ENCODE measurements around the gene FGFRL1. TPM values are rescaled to one million over a fixed set of nuclear protein-coding genes. Genes with fewer than 3 reads are reported as not detected.

The FGFRL1 gene
- total RNA-seq, 1 donor from 2014 or later, result 70.4 TPM

DNA sequence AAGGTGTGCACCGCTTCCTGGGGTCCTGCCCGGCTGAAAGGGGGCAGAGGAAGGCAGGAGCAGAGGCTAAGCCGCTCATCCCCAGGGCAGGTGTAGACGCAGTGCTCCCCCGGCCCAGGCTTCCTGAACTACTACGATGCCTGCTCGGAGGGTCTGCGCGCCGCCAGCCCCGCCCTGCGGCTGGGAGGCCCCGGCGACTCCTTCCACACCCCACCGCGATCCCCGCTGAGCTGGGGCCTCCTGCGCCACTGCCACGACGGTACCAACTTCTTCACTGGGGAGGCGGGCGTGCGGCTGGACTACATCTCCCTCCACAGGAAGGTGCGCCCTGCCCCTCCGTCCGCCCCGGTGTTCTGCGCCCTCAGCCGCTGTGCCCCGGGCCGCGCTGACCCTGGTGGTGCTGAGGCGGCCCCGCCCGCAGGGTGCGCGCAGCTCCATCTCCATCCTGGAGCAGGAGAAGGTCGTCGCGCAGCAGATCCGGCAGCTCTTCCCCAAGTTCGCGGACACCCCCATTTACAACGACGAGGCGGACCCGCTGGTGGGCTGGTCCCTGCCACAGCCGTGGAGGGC lies 9.8 kb upstream of the FGFRL1 start:
- no peak for DNase-seq (ENCODE audit: low spot score)
- no peaks in the 10 kb centered on the region for H3K9me3 Mint-ChIP-seq (ENCODE audit: low read depth)
- H3K36me3 Mint-ChIP-seq (ENCODE audit: low read depth), result peaks cover 2% of the 10 kb centered on the region
- H3K27me3 Mint-ChIP-seq (ENCODE audit: low read depth), result peaks cover 8% of the 10 kb centered on the region
- H3K4me1 Mint-ChIP-seq (ENCODE audit: low read depth), result peaks cover 4% of the 10 kb centered on the region
- H3K27ac Mint-ChIP-seq (ENCODE audit: unreplicated experiment), result no peak overlapping the region
- TF ChIP-seq CTCF (IDR thresholded peaks at IDR 0.05), result no peak
- no peak overlapping the region for H3K4me3 Mint-ChIP-seq (ENCODE audit: unreplicated experiment)

DNA sequence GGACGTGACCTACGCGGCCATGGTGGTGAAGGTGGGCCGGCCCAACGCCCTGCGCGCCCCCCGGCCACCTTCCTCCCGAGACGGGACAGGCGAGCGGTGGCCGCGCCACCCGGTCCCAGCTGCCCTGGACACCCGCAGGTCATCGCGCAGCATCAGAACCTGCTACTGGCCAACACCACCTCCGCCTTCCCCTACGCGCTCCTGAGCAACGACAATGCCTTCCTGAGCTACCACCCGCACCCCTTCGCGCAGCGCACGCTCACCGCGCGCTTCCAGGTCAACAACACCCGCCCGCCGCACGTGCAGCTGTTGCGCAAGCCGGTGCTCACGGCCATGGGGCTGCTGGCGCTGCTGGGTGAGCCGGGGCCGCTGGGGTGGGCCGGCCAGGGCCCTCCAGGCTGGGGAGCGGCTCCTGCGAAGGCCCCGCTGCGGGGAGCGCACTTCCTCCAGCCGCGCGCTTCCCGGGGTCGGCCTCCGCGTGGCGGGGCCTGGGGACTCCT lies 9.2 kb upstream of the FGFRL1 start:
- H3K27ac Mint-ChIP-seq (ENCODE audit: unreplicated experiment), result no peak overlapping the region
- no peak for TF ChIP-seq CTCF (IDR thresholded peaks at IDR 0.05)
- peaks cover 3% of the 10 kb centered on the region for H3K9me3 Mint-ChIP-seq (ENCODE audit: low read depth)
- no peaks in the 10 kb centered on the region for H3K4me1 Mint-ChIP-seq (ENCODE audit: low read depth)
- DNase-seq (ENCODE audit: low spot score), result no peak
- peaks cover 11% of the 10 kb centered on the region for H3K27me3 Mint-ChIP-seq (ENCODE audit: low read depth)
- H3K36me3 Mint-ChIP-seq (ENCODE audit: low read depth), result peaks cover 4% of the 10 kb centered on the region
- no peak overlapping the region for H3K4me3 Mint-ChIP-seq (ENCODE audit: unreplicated experiment)

GRCh38 chr4:1002631-1003251 lies 8.7 kb upstream of the FGFRL1 start:
- H3K27me3 Mint-ChIP-seq (ENCODE audit: low read depth), result peaks cover 13% of the 10 kb centered on the region
- no peak for DNase-seq (ENCODE audit: low spot score)
- no peak for TF ChIP-seq CTCF (IDR thresholded peaks at IDR 0.05)
- peaks cover 5% of the 10 kb centered on the region for H3K36me3 Mint-ChIP-seq (ENCODE audit: low read depth)
- no peak overlapping the region for H3K27ac Mint-ChIP-seq (ENCODE audit: unreplicated experiment)
- peaks cover 3% of the 10 kb centered on the region for H3K9me3 Mint-ChIP-seq (ENCODE audit: low read depth)
- no peak overlapping the region for H3K4me3 Mint-ChIP-seq (ENCODE audit: unreplicated experiment)
- no peaks in the 10 kb centered on the region for H3K4me1 Mint-ChIP-seq (ENCODE audit: low read depth)

DNA sequence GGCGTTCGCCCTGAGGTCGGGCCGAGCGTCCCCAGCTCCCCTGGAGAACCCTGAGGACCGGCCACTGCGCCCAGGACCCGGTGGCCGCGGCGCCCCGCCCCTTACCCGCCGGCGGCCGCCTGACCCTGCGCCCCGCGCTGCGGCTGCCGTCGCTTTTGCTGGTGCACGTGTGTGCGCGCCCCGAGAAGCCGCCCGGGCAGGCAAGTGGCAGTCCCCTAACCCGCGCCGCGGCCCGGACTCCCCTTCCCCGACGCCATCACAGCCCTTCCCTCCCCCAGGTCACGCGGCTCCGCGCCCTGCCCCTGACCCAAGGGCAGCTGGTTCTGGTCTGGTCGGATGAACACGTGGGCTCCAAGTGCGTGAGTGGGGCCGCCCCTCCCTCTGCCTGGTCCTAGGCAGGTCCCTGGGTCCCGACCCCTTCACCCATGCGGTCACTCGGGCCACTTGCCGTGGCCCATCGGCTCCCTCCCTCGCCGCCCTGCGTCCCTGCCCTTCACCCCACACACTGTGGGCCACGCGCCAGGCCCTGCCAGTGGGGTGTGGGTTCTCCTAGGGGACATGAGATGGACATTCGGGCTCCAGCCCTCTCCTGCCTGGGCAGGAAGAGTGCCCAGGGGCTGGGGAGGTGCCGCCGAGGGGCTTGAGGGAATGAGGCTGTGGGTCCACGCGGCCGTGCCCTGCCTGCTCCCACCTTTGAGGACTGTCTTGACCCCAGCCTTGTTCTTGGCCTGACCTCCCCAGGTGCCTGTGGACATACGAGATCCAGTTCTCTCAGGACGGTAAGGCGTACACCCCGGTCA lies 8.0 kb upstream of the FGFRL1 start:
- no peak for TF ChIP-seq CTCF (IDR thresholded peaks at IDR 0.05)
- Mint-ChIP-seq H3K27ac (ENCODE audit: unreplicated experiment) (no peak overlapping the region), H3K27me3 (ENCODE audit: low read depth) (peaks cover 15% of the 10 kb centered on the region), H3K9me3 (ENCODE audit: low read depth) (peaks cover 3% of the 10 kb centered on the region), H3K4me3 (ENCODE audit: unreplicated experiment) (no peak overlapping the region), H3K4me1 (ENCODE audit: low read depth) (no peaks in the 10 kb centered on the region), H3K36me3 (ENCODE audit: low read depth) (peaks cover 5% of the 10 kb centered on the region)
- DNase-seq (ENCODE audit: low spot score), result no peak

GRCh38 chr4:1004071-1004418 lies 7.4 kb upstream of the FGFRL1 start:
- no peak overlapping the region for H3K4me3 Mint-ChIP-seq (ENCODE audit: unreplicated experiment)

More at GRCh38 chr4:1004071-1004418, 7.4 kb upstream of the FGFRL1 start:
- no peak for DNase-seq (ENCODE audit: low spot score)
- TF ChIP-seq CTCF (IDR thresholded peaks at IDR 0.05), result no peak
- H3K27ac Mint-ChIP-seq (ENCODE audit: unreplicated experiment), result no peak overlapping the region
- peaks cover 15% of the 10 kb centered on the region for H3K27me3 Mint-ChIP-seq (ENCODE audit: low read depth)
- H3K4me1 Mint-ChIP-seq (ENCODE audit: low read depth), result peaks cover 3% of the 10 kb centered on the region
- H3K9me3 Mint-ChIP-seq (ENCODE audit: low read depth), result peaks cover 3% of the 10 kb centered on the region
- H3K36me3 Mint-ChIP-seq (ENCODE audit: low read depth), result peaks cover 5% of the 10 kb centered on the region
